B cell (primary cell): ENCODE results near the gene NPTX2. TPM values are rescaled to one million over a fixed set of nuclear protein-coding genes. Genes with fewer than 3 reads are reported as not detected.
"Not testable (repeated sequence)": the region's sequence is repeated elsewhere in the genome, so short reads cannot be mapped to it uniquely, and the experiment has no call there.

Experiments used
- ATAC-seq: fragments of 200-7000 bp; cut with Tn5 transposase; one replicate; pipeline ENCODE4 v1.10.0; 2021; ENCODE audit warnings: low read depth, mild to moderate bottlenecking, moderate number of reproducible peaks, moderate library complexity
- CTCF ChIA-PET: fragments of 350-600 bp; sonication (Branson Sonifier 250); formaldehyde crosslinking; loops from one replicate; lab custom pipeline; 2021; ENCODE audit warnings: antibody characterized with exemption, inconsistent platforms; lab: Charles Lee
- POLR2A ChIA-PET: fragments of 350-600 bp; sonication (Branson Sonifier 250); formaldehyde crosslinking; loops from one replicate; lab custom pipeline; 2021; ENCODE audit warnings: antibody characterized with exemption; lab: Charles Lee
- DNase-seq: peaks from one replicate; pipeline ENCODE4 v3.0.0; 2013
- H2AFZ ChIP-seq: 2 replicates; pipeline ENCODE4 v1.6.1; 2012; ENCODE audit warnings: mild to moderate bottlenecking, low read depth, low read length; ENCODE audit not compliant: insufficient read depth, poor library complexity, severe bottlenecking
- H3K27ac ChIP-seq, 2 donors: 1 replicate in 1 of 2; 2 replicates in 1 of 2; pipeline ENCODE4 v1.5.1; 2012 to 2013; ENCODE audit warnings: low read length in 2 of 2, mild to moderate bottlenecking in 2 of 2, moderate library complexity in 1 of 2
- H3K27me3 ChIP-seq, 4 experiments: fragments of 200-600 bp in 1 of 4; sonication (generic) in 1 of 4; replicated peaks in 1 of 4; 1 replicate in 2 of 4; 2 replicates in 2 of 4; pipeline versions ENCODE4 v1.6.1 to v1.7.0; 2013 to 2016; ENCODE audit warnings: low read length in 3 of 4, mild to moderate bottlenecking in 2 of 4, mixed read lengths in 1 of 4, moderate library complexity in 1 of 4; ENCODE audit not compliant: insufficient read depth in 4 of 4, control insufficient read depth in 3 of 4; ENCODE audit errors: control extremely low read depth in 1 of 4
- H3K36me3 ChIP-seq, 2 experiments: replicated peaks in 1 of 2; 1 replicate in 1 of 2; 2 replicates in 1 of 2; pipeline versions ENCODE4 v1.6.1 to v1.7.1; 2013; ENCODE audit warnings: low read length in 1 of 2; ENCODE audit not compliant: insufficient read depth in 2 of 2, control insufficient read depth in 1 of 2; ENCODE audit errors: control extremely low read depth in 1 of 2, extremely low read depth in 1 of 2
- H3K4me1 ChIP-seq, 2 donors: fragments of 200-600 bp in 1 of 2; sonication (generic) in 1 of 2; 1 replicate in 1 of 2; 2 replicates in 1 of 2; pipeline versions ENCODE4 v1.5.1 to v1.6.1; 2013 to 2017; ENCODE audit warnings: low read length in 2 of 2; ENCODE audit not compliant: control insufficient read depth in 2 of 2, insufficient read depth in 2 of 2
- H3K4me2 ChIP-seq: replicated peaks from 2 replicates; pipeline ENCODE3; 2012; ENCODE audit warnings: mild to moderate bottlenecking, low read depth, low read length; ENCODE audit not compliant: poor library complexity, severe bottlenecking
- H3K4me3 ChIP-seq, 5 experiments: fragments of 200-600 bp in 1 of 5; sonication (generic) in 1 of 5; 1 replicate in 3 of 5; 2 replicates in 2 of 5; pipeline versions ENCODE4 v1.5.1 to v1.7.0; 2011 to 2016; ENCODE audit warnings: low read length in 4 of 5, mild to moderate bottlenecking in 4 of 5, low read depth in 2 of 5, control low read depth in 1 of 5, moderate library complexity in 1 of 5; ENCODE audit not compliant: insufficient read depth in 1 of 5; ENCODE audit errors: control extremely low read depth in 1 of 5, extremely low read depth in 1 of 5
- H3K79me2 ChIP-seq: fragments of 200-600 bp; sonication (generic); one replicate; pipeline ENCODE4 v1.6.0; 2016; ENCODE audit warnings: low read length; ENCODE audit not compliant: control insufficient read depth, insufficient read depth
- H3K9ac ChIP-seq: fragments of 200-600 bp; sonication (generic); 2 replicates; pipeline ENCODE4 v1.6.1; 2017; ENCODE audit warnings: mild to moderate bottlenecking, low read length, moderate library complexity
- H3K9me3 ChIP-seq, 3 donors: one replicate each; pipeline versions ENCODE4 v1.6.1 to v1.7.1; 2013; ENCODE audit warnings: low read length in 2 of 3; ENCODE audit not compliant: control insufficient read depth in 2 of 3, insufficient read depth in 1 of 3; ENCODE audit errors: control extremely low read depth in 1 of 3
- H4K20me1 ChIP-seq: 2 replicates; pipeline ENCODE4 v1.6.0; 2012; ENCODE audit warnings: mild to moderate bottlenecking, low read length; ENCODE audit not compliant: insufficient read depth, control insufficient read depth, poor library complexity, severe bottlenecking
- H3K27ac Mint-ChIP-seq: one replicate; pipeline ENCODE4 v1.8.0; 2021; ENCODE audit warnings: mixed read lengths
- H3K27me3 Mint-ChIP-seq: one replicate; pipeline ENCODE4 v1.8.0; 2021; ENCODE audit warnings: mixed read lengths
- H3K4me1 Mint-ChIP-seq: one replicate; pipeline ENCODE4 v1.8.0; 2021; ENCODE audit warnings: mixed read lengths
- H3K4me3 Mint-ChIP-seq: one replicate; pipeline ENCODE4 v1.8.0; 2021; ENCODE audit warnings: mixed read lengths
- H3K9me3 Mint-ChIP-seq: one replicate; pipeline ENCODE4 v1.8.0; 2022; ENCODE audit warnings: mixed read lengths; ENCODE audit not compliant: insufficient read depth
- EZH2 ChIP-seq: IDR thresholded peaks from 2 replicates; pipeline ENCODE4 v1.6.1; 2012; ENCODE audit warnings: borderline replicate concordance, low read depth, mild to moderate bottlenecking, moderate library complexity, low read length; ENCODE audit not compliant: insufficient read depth, poor library complexity, severe bottlenecking
- WGBS: methylation state at CpG from one replicate; pipeline ENCODE4 v1.1.5; 2013; ENCODE audit warnings: missing lambda C conversion rate; ENCODE audit not compliant: insufficient coverage; 5-methylcytosine and 5-hydroxymethylcytosine counted together
- intact Hi-C: fragments of 100-400 bp; cut with micrococcal nuclease; formaldehyde crosslinking; loops from one replicate; pipeline ENCODE4 v1.10.0; 2022
- polyA plus RNA-seq: library from polyadenylated mRNA; depleted of rRNA; stranded (reverse); fragments of >200 nt; gene quantifications from 2 replicates; pipeline ENCODE4 v1.2.3, GENCODE V29; 2012
- total RNA-seq, 2 donors: library from RNA; stranded (reverse); fragments of 120-200 nt in 1 of 2; gene quantifications; 1 replicate in 1 of 2; 2 replicates in 1 of 2; pipeline versions ENCODE4 v1.2.3 to v1.2.4, GENCODE V29; 2013 to 2022
- TF ChIP-seq, protein P1 (sequence below): fragments of 200-600 bp; IDR thresholded peaks from one replicate; pipeline ENCODE4 v1.8.0; 2022; ENCODE audit warnings: antibody characterized with exemption, mild to moderate bottlenecking

Gene NPTX2
- total and polyA plus RNA-seq, 2 donors (not counting 1 experiment from before 2014, with no cell fraction given) = not detected

DNA sequence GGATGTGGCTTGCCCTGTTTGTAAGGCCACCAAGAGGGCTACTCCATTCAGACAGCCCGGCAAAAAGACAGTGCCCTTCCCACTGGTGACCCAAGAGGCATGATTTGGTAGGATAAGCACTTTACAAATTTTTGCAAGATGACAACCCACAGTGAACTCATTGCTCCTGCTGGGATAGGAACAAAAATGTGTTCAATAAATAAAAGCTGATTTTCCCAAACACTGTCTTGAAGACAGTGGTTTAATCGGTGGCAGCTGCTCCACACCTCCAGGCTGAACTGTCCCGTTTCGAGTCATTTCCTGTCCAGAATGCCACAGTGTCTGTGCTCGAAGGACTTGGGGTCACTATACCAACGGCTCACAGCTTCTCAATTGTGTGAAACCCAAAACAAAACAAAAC is 45.1 kb upstream of the NPTX2 start:
- no peak overlapping the region for H3K4me3 Mint-ChIP-seq
- intact Hi-C loops = no loop called here
- no peak overlapping the region for H3K9ac ChIP-seq
- no peaks in the 10 kb centered on the region for H3K79me2 ChIP-seq
- H3K4me3 ChIP-seq = no peak overlapping the region
- H2AFZ ChIP-seq = no peak overlapping the region
- no peaks in the 10 kb centered on the region for H3K4me1 ChIP-seq
- no peak overlapping the region for H3K27ac ChIP-seq
- no peaks in the 10 kb centered on the region for H3K36me3 ChIP-seq
- H3K9me3 ChIP-seq = peaks cover 2 to 17% (median 13%) of the 10 kb centered on the region in 3 donors
- peaks cover 6% of the 10 kb centered on the region for H3K27me3 Mint-ChIP-seq
- POLR2A ChIA-PET = no interaction called here
- CTCF ChIA-PET = no interaction called here
- TF ChIP-seq, protein P1, sequence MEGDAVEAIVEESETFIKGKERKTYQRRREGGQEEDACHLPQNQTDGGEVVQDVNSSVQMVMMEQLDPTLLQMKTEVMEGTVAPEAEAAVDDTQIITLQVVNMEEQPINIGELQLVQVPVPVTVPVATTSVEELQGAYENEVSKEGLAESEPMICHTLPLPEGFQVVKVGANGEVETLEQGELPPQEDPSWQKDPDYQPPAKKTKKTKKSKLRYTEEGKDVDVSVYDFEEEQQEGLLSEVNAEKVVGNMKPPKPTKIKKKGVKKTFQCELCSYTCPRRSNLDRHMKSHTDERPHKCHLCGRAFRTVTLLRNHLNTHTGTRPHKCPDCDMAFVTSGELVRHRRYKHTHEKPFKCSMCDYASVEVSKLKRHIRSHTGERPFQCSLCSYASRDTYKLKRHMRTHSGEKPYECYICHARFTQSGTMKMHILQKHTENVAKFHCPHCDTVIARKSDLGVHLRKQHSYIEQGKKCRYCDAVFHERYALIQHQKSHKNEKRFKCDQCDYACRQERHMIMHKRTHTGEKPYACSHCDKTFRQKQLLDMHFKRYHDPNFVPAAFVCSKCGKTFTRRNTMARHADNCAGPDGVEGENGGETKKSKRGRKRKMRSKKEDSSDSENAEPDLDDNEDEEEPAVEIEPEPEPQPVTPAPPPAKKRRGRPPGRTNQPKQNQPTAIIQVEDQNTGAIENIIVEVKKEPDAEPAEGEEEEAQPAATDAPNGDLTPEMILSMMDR = no peak
- no peak for TF ChIP-seq EZH2
- H3K4me1 Mint-ChIP-seq = no peaks in the 10 kb centered on the region
- no peak overlapping the region for H3K27ac Mint-ChIP-seq
- ATAC-seq (no peak), DNase-seq (no peak)
- peaks cover 12% of the 10 kb centered on the region for H3K9me3 Mint-ChIP-seq
- H4K20me1 ChIP-seq = no peaks in the 10 kb centered on the region
- WGBS = 59% methylated on average over 3 of the region's 6 CpGs
- H3K27me3 ChIP-seq = peaks cover 0 to 2% (median 0%) of the 10 kb centered on the region in 4 experiments
- H3K4me2 ChIP-seq = no peak overlapping the region

DNA sequence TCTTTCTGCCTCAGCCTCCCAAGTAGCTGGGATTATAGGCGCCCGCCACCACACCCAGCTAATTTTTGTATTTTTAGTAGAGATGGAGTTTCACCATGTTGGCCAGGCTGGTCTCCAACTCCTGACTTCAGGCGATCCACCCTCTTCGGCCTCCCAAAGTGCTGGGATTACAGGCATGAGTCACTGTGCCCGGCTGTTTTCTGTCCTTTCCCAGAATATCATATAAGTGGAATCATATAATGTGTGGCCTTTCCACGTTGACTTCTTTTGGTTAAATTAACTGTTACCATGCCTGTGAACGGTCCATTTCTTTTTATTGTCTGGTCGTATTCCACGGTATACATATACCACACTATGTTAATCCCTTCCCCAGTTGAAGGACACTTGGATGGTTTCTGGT is 44.4 kb upstream of the NPTX2 start:
- not testable (repeated sequence) for H3K27ac Mint-ChIP-seq

More for the DNA sequence above, 44.4 kb upstream of the NPTX2 start:
- H3K27me3 Mint-ChIP-seq, H3K27ac ChIP-seq, DNase-seq, H3K79me2 ChIP-seq, H3K4me3 ChIP-seq, H3K4me1 Mint-ChIP-seq, POLR2A ChIA-PET, CTCF ChIA-PET, H3K4me3 Mint-ChIP-seq, H3K4me1 ChIP-seq, H3K36me3 ChIP-seq, ATAC-seq, H3K9ac ChIP-seq, intact Hi-C loops, H3K4me2 ChIP-seq, H3K27me3 ChIP-seq, H2AFZ ChIP-seq, H4K20me1 ChIP-seq: not testable (repeated sequence)
- H3K9me3 Mint-ChIP-seq = peaks cover 12% of the 10 kb centered on the region
- 100% methylated on average over 2 of the region's 9 CpGs for WGBS
- H3K9me3 ChIP-seq = peaks cover 2 to 23% (median 14%) of the 10 kb centered on the region in 3 donors
